SJCRH30 (cell line): ENCODE measurements around the gene AGAP1. TPM values are rescaled to one million over a fixed set of nuclear protein-coding genes. Genes with fewer than 3 reads are reported as not detected.
A peak's percentile ranks its signal among the peaks of the same experiment; 100 is the strongest.

Experiments used
- DNase-seq, 2 experiments: peaks; one replicate each; pipeline ENCODE4 v3.0.0-alpha.2; 2015 to 2020
- H3K27ac ChIP-seq: fragments of 250-450 bp; sonication (Bioruptor Pico); 2 replicates; pipeline ENCODE4 v1.5.1; 2020; ENCODE audit warnings: mild to moderate bottlenecking, moderate library complexity
- H3K27me3 ChIP-seq: fragments of 250-450 bp; sonication (Bioruptor Pico); 2 replicates; pipeline ENCODE4 v1.5.1; 2020; ENCODE audit warnings: mild to moderate bottlenecking, moderate library complexity
- H3K36me3 ChIP-seq: fragments of 250-450 bp; sonication (Bioruptor Pico); 2 replicates; pipeline ENCODE4 v1.5.1; 2020; ENCODE audit warnings: mild to moderate bottlenecking, moderate library complexity
- H3K4me1 ChIP-seq: fragments of 250-450 bp; sonication (Bioruptor Pico); 2 replicates; pipeline ENCODE4 v1.5.1; 2020; ENCODE audit warnings: mild to moderate bottlenecking, moderate library complexity
- H3K4me3 ChIP-seq: fragments of 250-450 bp; sonication (Bioruptor Pico); 2 replicates; pipeline ENCODE4 v1.5.1; 2020; ENCODE audit warnings: mild to moderate bottlenecking, moderate library complexity
- H3K9me3 ChIP-seq: fragments of 250-450 bp; sonication (Bioruptor Pico); replicated peaks from 2 replicates; pipeline ENCODE4 v1.5.1; 2020; ENCODE audit warnings: mild to moderate bottlenecking, moderate library complexity
- total RNA-seq: library from RNA; depleted of rRNA; stranded (reverse); fragments of >200 nt; shearing (Covaris generic); gene quantifications from 2 replicates; pipeline ENCODE4 v1.2.3, GENCODE V29; 2014

AGAP1 gene
- total RNA-seq, 1 experiment from 2014 or later = 27.8 TPM

DNA sequence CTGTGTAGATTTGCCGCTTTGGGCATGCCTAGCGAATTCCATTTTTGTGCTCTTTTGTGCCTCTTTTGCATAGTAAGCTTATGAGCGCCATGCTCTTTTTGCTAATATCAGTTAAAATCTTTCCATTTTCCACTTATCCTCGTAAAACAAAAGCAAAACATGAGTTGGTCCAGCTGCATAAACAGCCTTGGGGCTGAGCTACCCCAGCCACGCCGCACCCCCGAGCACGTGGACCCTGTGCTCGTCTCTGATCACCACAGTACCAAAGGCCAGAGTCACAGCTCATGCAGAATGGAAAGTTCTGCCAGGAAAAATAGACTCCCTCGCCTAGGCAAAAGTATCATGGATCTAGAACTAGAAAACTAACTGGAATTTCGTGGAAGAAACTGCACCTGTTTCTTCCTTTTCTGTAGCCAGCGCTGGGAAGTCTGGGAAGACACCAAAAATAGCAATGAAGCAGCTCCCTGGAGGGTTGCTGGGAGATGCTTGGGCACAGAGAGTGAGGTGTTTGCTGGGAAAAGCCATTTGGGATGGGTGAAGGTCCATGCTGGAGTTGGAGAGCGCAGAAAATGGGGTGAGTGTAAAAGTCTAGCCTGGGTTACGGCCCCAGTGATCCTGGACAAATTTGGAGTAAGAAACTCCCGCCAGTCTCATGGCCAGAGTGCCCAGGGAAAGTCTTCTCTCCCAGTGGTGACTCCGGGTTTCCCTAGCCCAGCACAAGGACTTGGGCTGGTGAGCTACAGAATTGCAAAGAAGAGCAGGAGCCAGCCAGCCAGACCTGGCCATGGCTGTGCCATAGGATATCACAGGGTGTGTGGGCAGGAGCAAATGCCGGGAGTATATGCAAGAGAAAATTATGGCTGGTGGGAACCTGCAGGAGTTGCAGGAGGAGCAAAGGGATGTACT lies 456.0 kb downstream of the AGAP1 start:
- Histone ChIP-seq H3K27me3 (no peaks in the 10 kb centered on the region), H3K4me3 (no peak overlapping the region), H3K4me1 (peaks cover 23% of the 10 kb centered on the region), H3K36me3 (no peaks in the 10 kb centered on the region), H3K27ac (peak overlapping the region; percentile 64), H3K9me3 (no peaks in the 10 kb centered on the region)
- peak; percentile 41 to 58 for DNase-seq

DNA sequence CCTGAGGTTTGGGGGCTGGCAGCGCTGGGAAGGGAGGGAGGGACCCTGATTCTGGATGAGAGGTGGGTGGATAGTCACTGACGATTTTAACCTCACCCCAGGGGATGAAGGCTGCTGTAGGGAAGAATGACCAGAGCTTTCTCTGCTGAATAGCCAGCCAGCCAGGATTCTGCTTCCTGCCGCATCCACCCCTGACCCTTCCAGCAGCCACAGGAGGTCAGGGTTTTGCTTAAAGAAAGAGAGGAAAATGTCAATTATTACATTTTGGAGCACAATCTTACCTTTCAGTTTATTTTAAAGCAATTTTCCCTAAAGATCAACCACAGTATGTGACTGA lies 456.6 kb downstream of the AGAP1 start:
- no peaks in the 10 kb centered on the region for H3K36me3 ChIP-seq
- H3K9me3 ChIP-seq = no peaks in the 10 kb centered on the region
- H3K27ac ChIP-seq = peak overlapping the region; percentile 64
- H3K4me3 ChIP-seq = no peak overlapping the region
- no peaks in the 10 kb centered on the region for H3K27me3 ChIP-seq
- DNase-seq = no peak
- H3K4me1 ChIP-seq = peaks cover 23% of the 10 kb centered on the region

DNA sequence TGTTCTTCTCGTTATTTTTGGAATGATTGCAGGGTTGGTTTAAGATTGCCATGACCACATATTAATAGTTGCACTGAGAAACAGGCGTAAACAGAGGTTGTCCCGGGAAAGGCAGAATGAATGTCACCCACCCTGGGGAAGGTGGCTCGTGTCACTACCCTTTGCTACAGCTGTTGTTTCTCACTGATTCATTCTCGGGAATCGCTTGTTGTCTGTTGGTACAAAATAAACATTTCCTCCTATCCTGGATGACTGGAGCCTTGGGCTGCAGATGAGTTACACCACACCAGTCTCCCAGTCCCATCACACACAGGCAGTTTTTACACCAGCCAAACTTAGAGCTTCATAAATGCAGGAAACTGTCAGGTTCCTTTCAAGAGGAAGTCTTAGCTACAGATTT lies 457.6 kb downstream of the AGAP1 start:
- DNase-seq = peak in 1 of 2 experiments; percentile 27
- H3K36me3 ChIP-seq = no peaks in the 10 kb centered on the region
- peaks cover 23% of the 10 kb centered on the region for H3K4me1 ChIP-seq
- no peaks in the 10 kb centered on the region for H3K9me3 ChIP-seq
- no peak overlapping the region for H3K27ac ChIP-seq
- no peaks in the 10 kb centered on the region for H3K27me3 ChIP-seq
- H3K4me3 ChIP-seq = no peak overlapping the region

DNA sequence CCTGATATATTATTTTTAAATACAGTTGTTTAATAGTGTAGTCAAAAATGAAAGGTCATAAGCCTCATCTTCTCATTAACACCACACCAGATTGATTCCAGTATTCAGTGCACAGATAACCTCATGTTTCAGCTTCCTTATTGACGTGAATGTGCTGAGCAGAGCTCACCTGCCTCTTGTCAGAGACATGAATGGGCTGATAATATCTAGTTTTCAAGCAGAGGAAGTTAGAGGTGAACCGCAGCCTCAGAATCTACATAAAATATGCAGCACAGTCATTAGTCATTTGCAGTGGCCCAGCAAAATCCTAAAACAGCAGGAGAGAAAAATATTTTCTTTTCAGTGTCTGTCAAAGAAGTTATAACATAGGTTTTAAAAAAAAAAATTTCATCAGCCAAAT lies 458.1 kb downstream of the AGAP1 start:
- Histone ChIP-seq H3K27me3 (no peaks in the 10 kb centered on the region), H3K27ac (no peak overlapping the region), H3K9me3 (no peaks in the 10 kb centered on the region)

DNA sequence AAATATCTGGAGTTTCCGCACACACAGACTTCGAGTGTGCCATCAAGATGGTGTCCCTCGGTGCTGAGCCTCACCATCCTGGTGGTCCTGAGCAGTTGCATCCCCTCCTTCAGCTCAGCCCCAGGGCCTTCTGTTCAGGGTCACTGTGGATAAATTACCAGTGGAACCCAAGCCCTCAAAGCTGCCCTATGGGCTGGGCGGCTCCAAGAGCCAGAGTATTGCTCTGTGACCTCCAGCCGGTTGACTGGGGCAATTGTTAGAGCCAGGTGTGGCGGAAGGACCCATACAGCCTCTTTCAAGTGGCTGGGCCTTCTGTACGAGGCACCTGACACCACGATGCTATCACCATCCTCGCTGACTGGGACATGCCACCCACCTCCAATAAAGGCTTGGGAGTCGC lies 458.9 kb downstream of the AGAP1 start:
- no peak for DNase-seq
- Histone ChIP-seq H3K36me3 (no peaks in the 10 kb centered on the region), H3K9me3 (no peaks in the 10 kb centered on the region), H3K27ac (no peak overlapping the region), H3K4me3 (no peak overlapping the region), H3K4me1 (peaks cover 23% of the 10 kb centered on the region), H3K27me3 (no peaks in the 10 kb centered on the region)

More for the DNA sequence above, 458.1 kb downstream of the AGAP1 start:
- Histone ChIP-seq H3K4me3 (no peak overlapping the region), H3K4me1 (peaks cover 23% of the 10 kb centered on the region), H3K36me3 (no peaks in the 10 kb centered on the region)
- DNase-seq = no peak

DNA sequence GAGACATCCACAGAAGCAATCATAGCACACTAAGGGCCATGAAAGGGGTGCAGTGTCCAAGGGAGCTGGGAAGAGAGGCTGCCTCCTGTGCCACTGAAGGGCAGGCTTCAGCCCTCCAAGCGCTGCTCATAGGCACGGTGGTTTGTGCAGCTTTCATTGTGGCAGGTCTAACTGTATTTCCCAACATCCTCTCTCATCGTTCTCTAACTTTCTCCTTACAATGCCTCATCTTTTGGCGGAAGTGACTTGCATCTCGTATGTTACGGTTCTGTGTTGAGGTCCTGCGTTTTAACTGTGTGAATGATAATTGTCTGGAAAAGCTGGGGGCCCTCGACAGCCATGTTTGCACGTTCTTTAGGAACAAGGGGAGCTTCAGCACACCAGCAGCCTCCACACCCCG lies 460.4 kb downstream of the AGAP1 start:
- Histone ChIP-seq H3K27me3 (no peaks in the 10 kb centered on the region), H3K27ac (no peak overlapping the region), H3K36me3 (no peaks in the 10 kb centered on the region; the same call in 1 of the 2 replicates), H3K9me3 (no peaks in the 10 kb centered on the region), H3K4me3 (no peak overlapping the region), H3K4me1 (peaks cover 18% of the 10 kb centered on the region)
- no peak for DNase-seq

DNA sequence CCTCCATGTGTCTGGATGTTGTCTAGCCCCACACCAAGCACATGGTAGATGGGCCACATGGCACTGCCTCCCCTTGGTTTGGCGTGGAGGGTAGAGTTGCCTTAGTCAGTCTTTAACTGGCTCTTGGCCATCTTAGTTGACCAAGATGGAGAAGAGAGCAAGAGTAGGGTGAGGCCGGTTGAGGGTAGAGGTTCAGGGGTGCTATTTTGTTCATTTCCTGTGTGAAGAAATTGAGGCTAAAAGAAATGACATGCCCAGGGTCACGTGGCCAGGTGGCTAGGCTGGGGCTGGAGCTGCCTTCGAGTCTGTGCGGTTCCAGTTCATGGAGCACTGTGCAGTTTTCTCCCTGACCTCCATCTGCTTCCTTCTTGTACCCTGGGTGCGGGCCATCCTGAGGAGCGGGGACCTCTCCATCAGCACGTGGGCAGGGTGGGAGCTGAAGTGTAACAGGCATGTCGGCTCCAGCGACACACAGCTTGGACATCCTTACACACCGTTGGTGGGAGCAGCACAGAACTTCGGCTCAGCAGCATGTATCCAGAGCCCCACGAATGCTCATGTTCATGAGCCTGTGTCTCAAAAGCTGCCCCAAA lies 461.1 kb downstream of the AGAP1 start:
- H3K27me3 ChIP-seq = no peaks in the 10 kb centered on the region
- peaks cover 11% of the 10 kb centered on the region for H3K4me1 ChIP-seq
- H3K27ac ChIP-seq = no peak overlapping the region
- no peak overlapping the region for H3K4me3 ChIP-seq
- H3K9me3 ChIP-seq = no peaks in the 10 kb centered on the region
- H3K36me3 ChIP-seq = no peaks in the 10 kb centered on the region; the same call in 1 of the 2 replicates
- DNase-seq = no peak

DNA sequence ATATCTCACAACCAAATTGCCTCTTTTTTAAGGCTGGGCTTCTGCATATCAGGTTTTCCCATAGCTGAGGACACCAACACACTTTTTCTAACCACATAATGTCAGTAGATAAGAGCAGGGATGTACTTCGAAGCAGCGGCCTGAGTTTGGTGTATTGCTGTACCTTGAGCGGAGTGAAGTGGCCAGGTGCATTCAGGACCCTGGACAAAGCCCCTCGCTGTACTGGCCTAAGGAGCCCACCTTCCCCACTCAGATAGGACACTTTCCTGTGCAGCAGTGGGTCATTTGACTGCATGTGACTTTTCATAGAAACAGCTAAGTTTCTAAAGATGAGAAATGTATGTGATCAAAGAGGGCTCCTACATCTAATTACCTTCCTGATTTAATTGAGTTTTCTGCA lies 461.8 kb downstream of the AGAP1 start:
- peaks cover 11% of the 10 kb centered on the region for H3K4me1 ChIP-seq
- no peak overlapping the region for H3K4me3 ChIP-seq
- H3K9me3 ChIP-seq = no peaks in the 10 kb centered on the region
- DNase-seq = no peak
- H3K27me3 ChIP-seq = no peaks in the 10 kb centered on the region
- H3K36me3 ChIP-seq = no peaks in the 10 kb centered on the region; the same call in 1 of the 2 replicates
- H3K27ac ChIP-seq = no peak overlapping the region

DNA sequence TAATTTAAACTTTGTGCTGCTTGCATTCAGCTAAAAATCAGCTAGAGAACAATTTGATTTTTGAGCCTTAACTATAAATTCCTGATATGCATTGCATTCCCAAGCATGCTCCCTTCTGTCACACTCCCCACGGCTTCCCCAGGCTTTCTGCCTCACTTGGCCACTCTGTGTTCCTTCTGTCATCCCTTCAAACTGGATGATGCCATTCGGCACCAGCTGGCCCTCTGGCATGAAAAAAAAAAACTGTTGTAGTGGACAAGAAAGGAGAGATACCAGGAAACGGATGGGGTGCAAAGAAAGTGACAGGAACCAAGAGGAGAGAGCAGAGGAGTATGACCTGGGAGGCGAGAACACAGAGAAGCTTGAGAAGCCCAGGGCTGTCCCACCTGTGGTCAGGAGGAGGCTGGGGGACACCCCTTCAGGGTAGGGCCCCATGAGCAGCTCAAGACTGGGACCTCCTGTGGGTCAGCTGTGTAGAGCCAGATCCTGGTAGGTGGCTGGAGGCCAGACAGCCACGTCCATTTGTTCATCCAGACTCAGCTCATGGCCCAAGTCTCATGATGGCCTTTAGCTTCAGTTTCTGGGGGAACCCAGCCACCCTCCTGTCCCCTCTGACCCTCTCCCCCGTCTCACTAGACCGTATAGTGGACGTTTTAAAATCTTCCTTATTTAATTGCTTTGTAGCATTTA lies 462.6 kb downstream of the AGAP1 start:
- DNase-seq = no peak
- Histone ChIP-seq H3K36me3 (no peaks in the 10 kb centered on the region; the same call in 1 of the 2 replicates), H3K27me3 (no peaks in the 10 kb centered on the region), H3K4me3 (no peak overlapping the region), H3K9me3 (no peaks in the 10 kb centered on the region), H3K27ac (no peak overlapping the region), H3K4me1 (peaks cover 6% of the 10 kb centered on the region)

DNA sequence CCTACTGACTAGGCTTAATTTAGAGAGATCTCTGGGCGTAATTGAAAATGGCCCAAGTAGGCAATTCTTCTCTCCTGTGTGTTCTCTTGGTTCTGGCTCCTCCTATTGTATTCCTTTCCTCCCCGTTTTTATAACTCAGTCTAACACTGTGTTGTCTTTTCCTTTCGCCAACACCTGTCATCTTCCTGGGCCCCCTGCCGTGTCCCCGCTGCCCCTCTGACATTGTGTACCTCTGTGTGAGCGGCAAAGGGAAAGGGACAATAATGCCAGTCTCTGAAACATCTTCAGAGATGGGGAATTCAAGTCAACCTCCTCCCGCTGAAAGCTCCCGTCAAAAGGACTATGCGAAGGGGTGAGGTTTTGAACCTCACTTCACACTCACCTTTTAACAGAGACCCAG lies 463.4 kb downstream of the AGAP1 start:
- no peak overlapping the region for H3K27ac ChIP-seq
- DNase-seq = no peak
- no peaks in the 10 kb centered on the region; the same call in 1 of the 2 replicates for H3K4me1 ChIP-seq
- H3K36me3 ChIP-seq = no peaks in the 10 kb centered on the region; the same call in 1 of the 2 replicates
- H3K4me3 ChIP-seq = no peak overlapping the region
- no peaks in the 10 kb centered on the region for H3K9me3 ChIP-seq
- no peaks in the 10 kb centered on the region for H3K27me3 ChIP-seq

DNA sequence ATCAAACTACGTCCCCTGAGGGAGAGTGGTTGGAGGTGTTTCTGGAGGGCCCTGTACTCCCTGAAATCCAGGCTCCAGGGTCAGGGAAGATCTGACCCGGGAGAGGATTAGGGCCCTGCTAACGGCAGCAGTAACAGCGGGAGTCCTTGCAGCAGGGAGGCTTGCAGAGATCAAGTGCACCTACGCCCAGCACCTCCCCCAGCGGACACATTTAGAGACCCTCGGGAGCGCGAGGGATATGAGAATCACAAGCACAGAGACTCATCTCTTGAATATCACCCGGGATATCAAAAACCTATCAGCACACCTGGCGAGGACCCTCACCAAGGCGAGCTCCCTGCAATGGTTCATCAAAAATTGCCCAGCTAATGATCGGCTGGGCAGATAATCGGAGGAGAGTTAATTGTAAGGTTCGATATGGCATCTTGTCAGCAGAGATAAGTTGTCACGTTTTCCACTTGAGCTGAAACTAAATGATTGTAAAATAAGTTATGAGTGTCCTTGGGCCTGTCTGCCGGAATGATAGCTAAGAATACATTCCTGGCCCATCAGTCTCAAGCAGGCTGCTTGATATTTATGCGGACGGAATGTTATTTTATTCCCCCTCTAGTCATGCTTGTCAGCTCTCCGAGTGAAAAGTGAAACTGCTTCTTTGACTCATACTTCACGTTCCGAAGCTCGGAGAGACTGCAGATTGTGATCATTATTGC lies 464.5 kb downstream of the AGAP1 start:
- Histone ChIP-seq H3K9me3 (no peaks in the 10 kb centered on the region), H3K27me3 (no peaks in the 10 kb centered on the region), H3K4me1 (no peaks in the 10 kb centered on the region), H3K36me3 (no peaks in the 10 kb centered on the region; the same call in 1 of the 2 replicates), H3K4me3 (no peak overlapping the region), H3K27ac (no peak overlapping the region)
- no peak for DNase-seq

DNA sequence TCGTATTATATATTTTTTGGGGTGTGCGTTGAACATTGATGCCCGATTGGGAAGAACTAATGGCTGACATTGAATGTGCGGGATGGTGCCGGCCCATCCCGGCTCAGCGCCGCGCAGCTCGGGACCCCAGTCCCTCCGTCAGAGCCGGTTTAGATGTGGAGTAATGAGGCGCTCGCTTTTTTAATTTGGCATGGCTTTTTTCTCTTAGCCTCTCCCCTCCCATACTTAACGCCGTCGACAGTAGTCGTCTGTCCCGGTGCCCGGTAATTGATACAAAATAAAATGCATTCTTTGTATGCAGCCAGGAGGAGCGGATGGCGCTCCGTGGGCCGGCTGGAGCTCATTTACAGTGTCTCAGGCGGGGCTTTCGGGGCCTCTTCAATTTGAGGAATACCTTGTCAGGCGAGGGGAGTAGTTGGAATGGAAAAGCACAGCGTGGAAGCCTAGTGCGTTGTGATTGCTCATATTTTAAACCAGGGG lies 465.1 kb downstream of the AGAP1 start:
- DNase-seq = no peak
- no peaks in the 10 kb centered on the region for H3K9me3 ChIP-seq
- H3K4me1 ChIP-seq = no peaks in the 10 kb centered on the region
- H3K27ac ChIP-seq = no peak overlapping the region
- H3K36me3 ChIP-seq = no peaks in the 10 kb centered on the region; the same call in 1 of the 2 replicates
- H3K27me3 ChIP-seq = no peaks in the 10 kb centered on the region
- no peak overlapping the region for H3K4me3 ChIP-seq

DNA sequence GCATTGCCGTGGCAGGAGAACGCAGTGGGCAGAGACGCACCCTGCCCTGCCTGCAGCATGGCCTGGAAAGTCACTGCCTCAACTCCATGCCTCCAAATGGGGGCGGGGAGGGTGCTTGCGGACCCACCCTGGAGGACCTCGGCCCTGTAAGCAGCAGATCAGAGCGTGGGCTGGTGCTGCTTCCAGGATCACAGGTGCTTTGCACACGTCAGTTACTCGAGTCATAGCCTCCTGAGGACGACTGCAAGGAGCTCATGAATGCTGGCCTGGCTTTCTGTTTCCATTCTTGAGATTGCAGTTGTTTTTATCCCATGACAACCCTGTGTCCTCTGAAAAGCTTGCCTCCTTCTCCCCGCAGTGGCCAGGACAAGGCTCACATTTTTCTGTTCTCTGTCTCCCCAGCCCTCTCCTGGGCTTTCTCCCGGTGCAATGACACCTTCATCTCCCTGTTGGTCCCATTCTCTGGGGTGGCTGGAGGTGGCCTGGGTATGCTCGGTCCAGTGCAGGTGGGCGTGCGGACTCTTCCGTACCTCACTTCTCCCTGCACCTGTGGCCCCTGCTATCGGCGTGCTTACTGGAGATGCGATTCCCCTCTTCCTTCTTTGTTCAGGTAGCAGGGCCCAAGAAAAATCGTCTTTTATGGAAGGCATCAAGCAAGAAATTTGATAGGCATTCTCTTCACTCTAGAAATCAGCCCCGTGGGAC lies 466.3 kb downstream of the AGAP1 start:
- DNase-seq = no peak
- Histone ChIP-seq H3K36me3 (no peaks in the 10 kb centered on the region; the same call in 1 of the 2 replicates), H3K27me3 (no peaks in the 10 kb centered on the region), H3K4me1 (no peaks in the 10 kb centered on the region), H3K27ac (no peak overlapping the region), H3K4me3 (no peak overlapping the region), H3K9me3 (no peaks in the 10 kb centered on the region)
